Liver (tissue), 9 donors: ENCODE results near the gene CSMD2. TPM values are rescaled to one million over a fixed set of nuclear protein-coding genes. Genes with fewer than 3 reads are reported as not detected.

Experiments used
- DNase-seq: peaks from one replicate; pipeline ENCODE4 v3.0.0-alpha.2; 2017; ENCODE audit warnings: low spot score
- H3K27ac ChIP-seq, 2 donors: one replicate each; pipeline ENCODE4 v1.7.0; 2013; ENCODE audit warnings: inconsistent platforms in 2 of 2, low read length in 2 of 2, control low read depth in 1 of 2, low read depth in 1 of 2, mild to moderate bottlenecking in 1 of 2
- H3K27me3 ChIP-seq, 4 donors: one replicate each; pipeline versions ENCODE4 v1.6.1 to v1.7.0; 2013; ENCODE audit warnings: low read length in 3 of 4, inconsistent platforms in 1 of 4, mild to moderate bottlenecking in 1 of 4, moderate library complexity in 1 of 4; ENCODE audit not compliant: control insufficient read depth in 4 of 4, insufficient read depth in 4 of 4
- H3K36me3 ChIP-seq, 4 donors: one replicate each; pipeline versions ENCODE4 v1.6.1 to v1.7.0; 2013; ENCODE audit warnings: low read length in 3 of 4, mild to moderate bottlenecking in 3 of 4, low read depth in 1 of 4, moderate library complexity in 1 of 4; ENCODE audit not compliant: control insufficient read depth in 4 of 4, insufficient read depth in 3 of 4
- H3K4me1 ChIP-seq, 4 donors: one replicate each; pipeline versions ENCODE4 v1.6.1 to v1.7.0; 2013; ENCODE audit warnings: low read length in 3 of 4, mild to moderate bottlenecking in 3 of 4, moderate library complexity in 1 of 4; ENCODE audit not compliant: control insufficient read depth in 4 of 4, insufficient read depth in 4 of 4
- H3K4me3 ChIP-seq, 3 donors: one replicate each; pipeline versions ENCODE4 v1.6.1 to v1.7.0; 2013; ENCODE audit warnings: low read length in 3 of 3, control low read depth in 1 of 3, low read depth in 1 of 3, mild to moderate bottlenecking in 1 of 3
- H3K9ac ChIP-seq, 2 donors: one replicate each; pipeline ENCODE4 v1.7.0; 2013; ENCODE audit warnings: low read length in 2 of 2, mild to moderate bottlenecking in 2 of 2, moderate library complexity in 2 of 2, control low read depth in 1 of 2, low read depth in 1 of 2
- H3K9me3 ChIP-seq, 4 donors: one replicate each; pipeline versions ENCODE4 v1.6.1 to v1.7.0; 2013; ENCODE audit warnings: low read length in 3 of 4; ENCODE audit not compliant: control insufficient read depth in 4 of 4
- ATF3 ChIP-seq: IDR thresholded peaks from 2 replicates; pipeline ENCODE4 v1.6.1; 2016; ENCODE audit warnings: antibody characterized with exemption
- CTCF ChIP-seq: fragments of 150-350 bp; IDR thresholded peaks from 2 replicates; pipeline ENCODE4 v1.5.1; 2017; ENCODE audit warnings: improper control_type of control experiment, low read depth, low read length; ENCODE audit not compliant: missing input control
- EGR1 ChIP-seq, 2 donors: IDR thresholded peaks; 2 replicates each; pipeline ENCODE4 v1.6.1; 2016 to 2018; ENCODE audit warnings: antibody characterized with exemption in 2 of 2, low read depth in 2 of 2
- FOXA1 ChIP-seq: IDR thresholded peaks from 2 replicates; pipeline ENCODE4 v1.6.1; 2016; ENCODE audit warnings: antibody characterized with exemption
- GABPA ChIP-seq, 2 donors: IDR thresholded peaks in 1 of 2; conservative IDR thresholded peaks in 1 of 2; 2 replicates each; pipeline ENCODE4 v1.6.1; 2016; ENCODE audit warnings: antibody characterized with exemption in 2 of 2, mild to moderate bottlenecking in 1 of 2, moderate library complexity in 1 of 2
- HNF4A ChIP-seq, 2 donors: conservative IDR thresholded peaks; 2 replicates each; pipeline ENCODE4 v1.6.1; 2016; ENCODE audit warnings: antibody characterized with exemption in 2 of 2, mild to moderate bottlenecking in 2 of 2
- HNF4G ChIP-seq: IDR thresholded peaks from 2 replicates; pipeline ENCODE4 v1.6.1; 2016; ENCODE audit warnings: antibody characterized with exemption
- JUND ChIP-seq, 2 donors: IDR thresholded peaks; 2 replicates each; pipeline ENCODE4 v1.6.1; 2016; ENCODE audit warnings: antibody characterized with exemption in 2 of 2
- NR2F2 ChIP-seq: IDR thresholded peaks from 2 replicates; pipeline ENCODE4 v1.6.1; 2016; ENCODE audit warnings: antibody characterized with exemption
- RXRA ChIP-seq, 2 donors: IDR thresholded peaks; 2 replicates each; pipeline ENCODE4 v1.6.1; 2017 to 2018; ENCODE audit warnings: antibody characterized with exemption in 2 of 2, mild to moderate bottlenecking in 1 of 2
- SP1 ChIP-seq: IDR thresholded peaks from 2 replicates; pipeline ENCODE4 v1.6.1; 2018; ENCODE audit warnings: antibody characterized with exemption, mild to moderate bottlenecking
- TAF1 ChIP-seq: conservative IDR thresholded peaks from 2 replicates; pipeline ENCODE4 v1.6.1; 2016; ENCODE audit warnings: antibody characterized with exemption, mild to moderate bottlenecking
- YY1 ChIP-seq: IDR thresholded peaks from 2 replicates; pipeline ENCODE4 v1.6.1; 2016; ENCODE audit warnings: antibody characterized with exemption, mild to moderate bottlenecking
- WGBS: extraction: QIAGEN DNeasy Blood & Tissue Kit; methylation state at CpG from one replicate; pipeline ENCODE4 v1.1.7; 2013; 5-methylcytosine and 5-hydroxymethylcytosine counted together
- polyA plus RNA-seq, 2 donors: library from polyadenylated mRNA; stranded (reverse) in 1 of 2; unstranded in 1 of 2; fragments of 200-250 nt in 1 of 2; fragments of >200 nt in 1 of 2; fragmentation: Nextera tagmentation in 1 of 2; extraction: Ambion mirVana in 1 of 2; gene quantifications; one replicate each; pipeline versions ENCODE4 v1.2.1 to v1.2.3, GENCODE V29; 2013 to 2015
- total RNA-seq, 2 donors: library from RNA; depleted of rRNA; stranded (reverse); fragments of >200 nt; gene quantifications; one replicate each; pipeline ENCODE4 v1.2.3, GENCODE V29; 2014
- TF ChIP-seq, protein P1 (sequence below): IDR thresholded peaks from 2 replicates; pipeline ENCODE4 v1.6.1; 2016; ENCODE audit warnings: antibody characterized with exemption, mild to moderate bottlenecking
- donor health status: healthy.
- donor health status: healthy.
- donor health status: healthy.
- donor health status: healthy.
- donor health status: healthy.

Gene CSMD2
- total and polyA plus RNA-seq, 4 donors: 0.08 to 0.09 TPM; not detected in 2

GRCh38 chr1:33970148-33970825, 194.7 kb downstream of the CSMD2 start:
- Histone ChIP-seq H3K9me3 (no peaks in the 10 kb centered on the region), H3K9ac (no peak overlapping the region), H3K4me1 (no peaks in the 10 kb centered on the region), H3K27me3 (no peaks in the 10 kb centered on the region), H3K27ac (no peak overlapping the region), H3K4me3 (no peak overlapping the region), H3K36me3 (no peaks in the 10 kb centered on the region)
- DNase-seq: no peak
- 91% methylated on average over 5 of the region's 5 CpGs for WGBS
- TF ChIP-seq EGR1 (IDR thresholded peaks at IDR 0.05; ENCODE audit: low read depth in 2 of 2) (no peak), CTCF (no peak), JUND (IDR thresholded peaks at IDR 0.05) (no peak), HNF4A (conservative IDR thresholded peaks at IDR 0.05) (no peak), RXRA (IDR thresholded peaks at IDR 0.05) (no peak), TAF1 (no peak)

GRCh38 chr1:33966346-33967141, 198.5 kb downstream of the CSMD2 start:
- no peak overlapping the region for H3K27ac ChIP-seq
- no peaks in the 10 kb centered on the region for H3K4me1 ChIP-seq
- no peak for DNase-seq
- 74% methylated on average over 12 of the region's 12 CpGs for WGBS
- no peaks in the 10 kb centered on the region for H3K36me3 ChIP-seq
- no peaks in the 10 kb centered on the region for H3K27me3 ChIP-seq
- TF ChIP-seq YY1 (no peak), TAF1 (no peak), NR2F2 (no peak), SP1 (no peak), RXRA (IDR thresholded peaks at IDR 0.05) (no peak), JUND (IDR thresholded peaks at IDR 0.05) (no peak)
- no peak overlapping the region for H3K4me3 ChIP-seq
- no peak overlapping the region for H3K9ac ChIP-seq
- H3K9me3 ChIP-seq: no peaks in the 10 kb centered on the region

GRCh38 chr1:33965086-33965485, 199.9 kb downstream of the CSMD2 start:
- H3K27ac ChIP-seq: no peak overlapping the region
- H3K27me3 ChIP-seq: no peaks in the 10 kb centered on the region
- H3K4me1 ChIP-seq: no peaks in the 10 kb centered on the region
- TF ChIP-seq ATF3: no peak
- TF ChIP-seq TAF1: no peak
- TF ChIP-seq JUND (IDR thresholded peaks at IDR 0.05): no peak
- TF ChIP-seq FOXA1: no peak
- TF ChIP-seq, protein P1, sequence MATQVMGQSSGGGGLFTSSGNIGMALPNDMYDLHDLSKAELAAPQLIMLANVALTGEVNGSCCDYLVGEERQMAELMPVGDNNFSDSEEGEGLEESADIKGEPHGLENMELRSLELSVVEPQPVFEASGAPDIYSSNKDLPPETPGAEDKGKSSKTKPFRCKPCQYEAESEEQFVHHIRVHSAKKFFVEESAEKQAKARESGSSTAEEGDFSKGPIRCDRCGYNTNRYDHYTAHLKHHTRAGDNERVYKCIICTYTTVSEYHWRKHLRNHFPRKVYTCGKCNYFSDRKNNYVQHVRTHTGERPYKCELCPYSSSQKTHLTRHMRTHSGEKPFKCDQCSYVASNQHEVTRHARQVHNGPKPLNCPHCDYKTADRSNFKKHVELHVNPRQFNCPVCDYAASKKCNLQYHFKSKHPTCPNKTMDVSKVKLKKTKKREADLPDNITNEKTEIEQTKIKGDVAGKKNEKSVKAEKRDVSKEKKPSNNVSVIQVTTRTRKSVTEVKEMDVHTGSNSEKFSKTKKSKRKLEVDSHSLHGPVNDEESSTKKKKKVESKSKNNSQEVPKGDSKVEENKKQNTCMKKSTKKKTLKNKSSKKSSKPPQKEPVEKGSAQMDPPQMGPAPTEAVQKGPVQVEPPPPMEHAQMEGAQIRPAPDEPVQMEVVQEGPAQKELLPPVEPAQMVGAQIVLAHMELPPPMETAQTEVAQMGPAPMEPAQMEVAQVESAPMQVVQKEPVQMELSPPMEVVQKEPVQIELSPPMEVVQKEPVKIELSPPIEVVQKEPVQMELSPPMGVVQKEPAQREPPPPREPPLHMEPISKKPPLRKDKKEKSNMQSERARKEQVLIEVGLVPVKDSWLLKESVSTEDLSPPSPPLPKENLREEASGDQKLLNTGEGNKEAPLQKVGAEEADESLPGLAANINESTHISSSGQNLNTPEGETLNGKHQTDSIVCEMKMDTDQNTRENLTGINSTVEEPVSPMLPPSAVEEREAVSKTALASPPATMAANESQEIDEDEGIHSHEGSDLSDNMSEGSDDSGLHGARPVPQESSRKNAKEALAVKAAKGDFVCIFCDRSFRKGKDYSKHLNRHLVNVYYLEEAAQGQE: no peak
- TF ChIP-seq HNF4G: no peak
- no peak for TF ChIP-seq GABPA (IDR thresholded peaks at IDR 0.05 in 1 of 2, conservative IDR thresholded peaks at IDR 0.05 in 1 of 2)
- no peak for TF ChIP-seq SP1
- TF ChIP-seq EGR1 (IDR thresholded peaks at IDR 0.05; ENCODE audit: low read depth in 2 of 2): no peak
- no peak overlapping the region for H3K4me3 ChIP-seq
- no peaks in the 10 kb centered on the region for H3K36me3 ChIP-seq
- H3K9me3 ChIP-seq: no peaks in the 10 kb centered on the region
- 77% methylated on average over 3 of the region's 3 CpGs for WGBS
- no peak for DNase-seq
- no peak overlapping the region for H3K9ac ChIP-seq
